HEK293 (cell line): ENCODE measurements around the gene TUBG1.
"Not testable (repeated sequence)": the region's sequence is repeated elsewhere in the genome, so short reads cannot be mapped to it uniquely, and the experiment has no call there.

Experiments
- CTCF ChIA-PET: fragments of 350-600 bp; formaldehyde crosslinking; extraction: SDS; loops from one replicate; lab custom pipeline; 2021; ENCODE audit warnings: antibody characterized with exemption; lab: Yijun Ruan, JAX
- POLR2A ChIA-PET: fragments of 300-600 bp; formaldehyde crosslinking; extraction: SDS; loops from one replicate; lab custom pipeline; 2020; ENCODE audit warnings: antibody characterized with exemption, inconsistent platforms; lab: Yijun Ruan, JAX
- H3K27ac ChIP-seq: fragments of 200-500 bp; sonication (Bioruptor generic); 2 replicates; pipeline ENCODE4 v1.5.1; 2014; ENCODE audit warnings: low read depth, low read length, control low read depth, inconsistent platforms; ENCODE audit errors: extremely low read depth
- H3K36me3 ChIP-seq, 2 experiments: fragments of 200-500 bp in 1 of 2; sonication (Bioruptor generic) in 1 of 2; 1 replicate in 1 of 2; 2 replicates in 1 of 2; pipeline ENCODE4 v1.5.1; 2014 to 2017; ENCODE audit warnings: inconsistent platforms in 2 of 2, low read length in 2 of 2; ENCODE audit not compliant: control insufficient read depth in 2 of 2, insufficient read depth in 1 of 2
- H3K4me1 ChIP-seq: fragments of 200-500 bp; sonication (Bioruptor generic); 2 replicates; pipeline ENCODE4 v1.5.1; 2014; ENCODE audit warnings: mild to moderate bottlenecking, low read length, inconsistent platforms; ENCODE audit not compliant: control insufficient read depth, insufficient read depth
- H3K4me3 ChIP-seq: 2 replicates; pipeline ENCODE4 v1.5.1; 2011; ENCODE audit warnings: low read depth, mild to moderate bottlenecking, control low read depth, low read length, moderate library complexity
- H3K9me3 ChIP-seq: fragments of 200-500 bp; sonication (Bioruptor generic); 2 replicates; pipeline ENCODE4 v1.5.1; 2014; ENCODE audit warnings: low read depth, low read length, inconsistent platforms; ENCODE audit not compliant: control insufficient read depth, insufficient read depth
- REPIN1 ChIP-seq: fragments of 450-650 bp; formaldehyde crosslinking; IDR thresholded peaks from 2 replicates; pipeline ENCODE4 v1.5.1; 2017; ENCODE audit warnings: missing biosample characterization, missing genetic modification characterization, low read depth
- SP3 ChIP-seq: fragments of 450-650 bp; formaldehyde crosslinking; IDR thresholded peaks from 2 replicates; pipeline ENCODE4 v1.5.1; 2016; ENCODE audit warnings: missing biosample characterization, missing genetic modification characterization
- ZBTB8A ChIP-seq: fragments of 450-650 bp; formaldehyde crosslinking; IDR thresholded peaks from 2 replicates; pipeline ENCODE4 v1.5.1; 2016; ENCODE audit warnings: missing biosample characterization, missing genetic modification characterization
- ZNF121 ChIP-seq: fragments of 450-650 bp; formaldehyde crosslinking; IDR thresholded peaks from 2 replicates; pipeline ENCODE4 v1.5.1; 2016; ENCODE audit warnings: missing biosample characterization, missing genetic modification characterization
- ZNF202 ChIP-seq: fragments of 450-650 bp; formaldehyde crosslinking; IDR thresholded peaks from 2 replicates; pipeline ENCODE4 v1.5.1; 2016; ENCODE audit warnings: missing biosample characterization, missing genetic modification characterization, borderline replicate concordance
- ZNF561 ChIP-seq: fragments of 450-650 bp; IDR thresholded peaks from 2 replicates; pipeline ENCODE4 v1.5.1; 2018; ENCODE audit warnings: missing biosample characterization, missing genetic modification characterization, borderline replicate concordance
- ZNF623 ChIP-seq: fragments of 450-650 bp; formaldehyde crosslinking; IDR thresholded peaks from 2 replicates; pipeline ENCODE4 v1.5.1; 2016; ENCODE audit warnings: missing biosample characterization, missing genetic modification characterization
- ZNF658 ChIP-seq: fragments of 450-650 bp; formaldehyde crosslinking; IDR thresholded peaks from 2 replicates; pipeline ENCODE4; 2016; ENCODE audit warnings: missing biosample characterization, missing genetic modification characterization
- ZNF792 ChIP-seq: fragments of 450-650 bp; formaldehyde crosslinking; IDR thresholded peaks from 2 replicates; pipeline ENCODE4 v1.5.1; 2016; ENCODE audit warnings: missing biosample characterization, missing genetic modification characterization
- ZNF837 ChIP-seq: fragments of 450-650 bp; formaldehyde crosslinking; IDR thresholded peaks from 2 replicates; pipeline ENCODE4 v1.5.1; 2016; ENCODE audit warnings: missing biosample characterization, missing genetic modification characterization
- TF ChIP-seq, protein P1 (sequence below): fragments of 450-650 bp; formaldehyde crosslinking; IDR thresholded peaks from 2 replicates; pipeline ENCODE4 v1.5.1; 2016; ENCODE audit warnings: missing biosample characterization, missing genetic modification characterization
- TF ChIP-seq, protein P2 (sequence below): fragments of 450-650 bp; formaldehyde crosslinking; IDR thresholded peaks from 2 replicates; pipeline ENCODE4 v1.5.1; 2016; ENCODE audit warnings: missing biosample characterization, missing genetic modification characterization

The TUBG1 gene

DNA sequence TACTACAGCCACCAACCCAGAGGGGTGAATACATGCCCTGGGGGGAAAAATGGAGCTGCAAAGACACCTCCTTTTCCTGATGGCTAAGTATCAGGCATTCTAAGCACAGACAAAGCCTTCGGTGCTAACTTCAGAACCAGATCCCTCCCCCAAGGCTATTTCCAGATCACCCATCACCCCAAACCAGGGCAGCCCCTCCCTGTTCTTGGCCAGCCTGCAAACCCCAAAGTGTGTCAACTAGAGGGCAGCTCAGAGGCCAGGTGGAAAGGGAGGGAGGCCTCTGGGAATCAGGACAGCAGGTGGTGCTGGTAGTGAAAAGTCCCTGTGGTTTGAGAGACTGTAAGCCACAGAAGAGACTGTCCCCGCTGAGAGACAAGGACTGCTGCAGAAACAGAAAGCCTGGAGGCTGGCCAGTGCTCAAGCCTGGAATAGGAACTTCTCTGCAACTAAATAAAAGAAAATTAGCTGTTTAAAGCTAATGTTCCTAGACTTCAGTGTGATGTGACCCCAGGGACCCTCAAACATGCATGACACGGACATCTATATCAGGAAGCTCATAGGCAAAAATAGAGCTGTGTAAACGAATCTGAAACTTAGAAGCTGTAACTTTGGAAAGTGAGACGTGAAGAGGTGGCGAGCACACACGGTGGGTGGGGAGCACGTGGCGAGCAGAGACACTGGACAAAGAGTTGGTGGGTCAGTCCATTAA is 9.1 kb downstream of the TUBG1 start (continued):
- TF ChIP-seq, protein P1, sequence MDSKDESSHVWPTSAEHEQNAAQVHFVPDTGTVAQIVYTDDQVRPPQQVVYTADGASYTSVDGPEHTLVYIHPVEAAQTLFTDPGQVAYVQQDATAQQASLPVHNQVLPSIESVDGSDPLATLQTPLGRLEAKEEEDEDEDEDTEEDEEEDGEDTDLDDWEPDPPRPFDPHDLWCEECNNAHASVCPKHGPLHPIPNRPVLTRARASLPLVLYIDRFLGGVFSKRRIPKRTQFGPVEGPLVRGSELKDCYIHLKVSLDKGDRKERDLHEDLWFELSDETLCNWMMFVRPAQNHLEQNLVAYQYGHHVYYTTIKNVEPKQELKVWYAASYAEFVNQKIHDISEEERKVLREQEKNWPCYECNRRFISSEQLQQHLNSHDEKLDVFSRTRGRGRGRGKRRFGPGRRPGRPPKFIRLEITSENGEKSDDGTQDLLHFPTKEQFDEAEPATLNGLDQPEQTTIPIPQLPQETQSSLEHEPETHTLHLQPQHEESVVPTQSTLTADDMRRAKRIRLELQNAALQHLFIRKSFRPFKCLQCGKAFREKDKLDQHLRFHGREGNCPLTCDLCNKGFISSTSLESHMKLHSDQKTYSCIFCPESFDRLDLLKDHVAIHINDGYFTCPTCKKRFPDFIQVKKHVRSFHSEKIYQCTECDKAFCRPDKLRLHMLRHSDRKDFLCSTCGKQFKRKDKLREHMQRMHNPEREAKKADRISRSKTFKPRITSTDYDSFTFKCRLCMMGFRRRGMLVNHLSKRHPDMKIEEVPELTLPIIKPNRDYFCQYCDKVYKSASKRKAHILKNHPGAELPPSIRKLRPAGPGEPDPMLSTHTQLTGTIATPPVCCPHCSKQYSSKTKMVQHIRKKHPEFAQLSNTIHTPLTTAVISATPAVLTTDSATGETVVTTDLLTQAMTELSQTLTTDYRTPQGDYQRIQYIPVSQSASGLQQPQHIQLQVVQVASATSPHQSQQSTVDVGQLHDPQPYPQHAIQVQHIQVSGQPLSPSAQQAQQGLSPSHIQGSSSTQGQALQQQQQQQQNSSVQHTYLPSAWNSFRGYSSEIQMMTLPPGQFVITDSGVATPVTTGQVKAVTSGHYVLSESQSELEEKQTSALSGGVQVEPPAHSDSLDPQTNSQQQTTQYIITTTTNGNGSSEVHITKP (tag by site-specific recombination): peak; percentile 87

- TF ChIP-seq ZNF121: peak; percentile 30; the same call in 1 of the 2 replicates
- not testable (repeated sequence) for H3K9me3 ChIP-seq, H3K4me3 ChIP-seq, H3K36me3 ChIP-seq, H3K27ac ChIP-seq, H3K4me1 ChIP-seq
- CTCF ChIA-PET: interaction anchor here (0.6 to 2.0 kb wide), 6 partner anchors 8 to 480 kb away, joined by 3 to 5 read pairs (median 4); no protein-coding TSS in a partner anchor
- POLR2A ChIA-PET: interaction anchor here (0.6 to 1.0 kb wide), 2 partner anchors 13 to 17 kb away, joined by 4 read pairs; partner anchors contain the start of genes RETREG3 and TUBG1
Measured at GRCh38 chr17:42621987-42622386, 12.5 kb downstream of the TUBG1 start.

DNA sequence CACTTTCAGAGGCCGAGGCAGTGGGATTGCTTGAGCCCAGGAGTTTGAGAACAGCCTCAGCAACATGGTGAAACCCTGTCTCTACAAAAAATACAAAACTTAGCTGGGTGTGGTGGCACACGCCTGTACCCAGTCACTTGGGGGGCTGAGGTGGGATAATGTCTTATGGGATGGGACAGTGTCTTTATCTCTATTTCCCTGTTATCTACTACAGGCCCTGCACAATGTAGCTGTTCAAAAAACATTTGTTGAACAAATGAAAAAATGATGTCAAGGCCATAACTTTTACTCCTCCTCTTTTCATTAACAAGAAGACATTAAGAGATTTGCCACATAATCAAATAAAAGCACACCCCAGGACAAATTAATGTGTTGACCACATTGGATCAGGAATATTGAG is 13.8 kb downstream of the TUBG1 start:
- H3K27ac ChIP-seq: no peak overlapping the region
- ChIA-PET CTCF (interaction anchor here (1.0 to 1.5 kb wide), 7 partner anchors 10 to 201 kb away, joined by 3 to 6 read pairs (median 4); partner anchors contain the start of genes BECN1 and PLEKHH3), POLR2A (interaction anchor here (0.6 to 2.0 kb wide), 4 partner anchors 10 to 217 kb away, joined by 3 to 12 read pairs (median 3); partner anchors contain the start of genes RETREG3 and TUBG1)
- H3K9me3 ChIP-seq: no peaks in the 10 kb centered on the region
- TF ChIP-seq SP3: no peak
- TF ChIP-seq ZNF658 (tag by site-specific recombination): no peak
- no peak for TF ChIP-seq ZNF623
- no peak for TF ChIP-seq ZNF792 (tag by site-specific recombination)
- no peak for TF ChIP-seq ZNF837
- TF ChIP-seq ZNF202 (tag by site-specific recombination): no peak
- TF ChIP-seq ZBTB8A: no peak
- TF ChIP-seq, protein P2, sequence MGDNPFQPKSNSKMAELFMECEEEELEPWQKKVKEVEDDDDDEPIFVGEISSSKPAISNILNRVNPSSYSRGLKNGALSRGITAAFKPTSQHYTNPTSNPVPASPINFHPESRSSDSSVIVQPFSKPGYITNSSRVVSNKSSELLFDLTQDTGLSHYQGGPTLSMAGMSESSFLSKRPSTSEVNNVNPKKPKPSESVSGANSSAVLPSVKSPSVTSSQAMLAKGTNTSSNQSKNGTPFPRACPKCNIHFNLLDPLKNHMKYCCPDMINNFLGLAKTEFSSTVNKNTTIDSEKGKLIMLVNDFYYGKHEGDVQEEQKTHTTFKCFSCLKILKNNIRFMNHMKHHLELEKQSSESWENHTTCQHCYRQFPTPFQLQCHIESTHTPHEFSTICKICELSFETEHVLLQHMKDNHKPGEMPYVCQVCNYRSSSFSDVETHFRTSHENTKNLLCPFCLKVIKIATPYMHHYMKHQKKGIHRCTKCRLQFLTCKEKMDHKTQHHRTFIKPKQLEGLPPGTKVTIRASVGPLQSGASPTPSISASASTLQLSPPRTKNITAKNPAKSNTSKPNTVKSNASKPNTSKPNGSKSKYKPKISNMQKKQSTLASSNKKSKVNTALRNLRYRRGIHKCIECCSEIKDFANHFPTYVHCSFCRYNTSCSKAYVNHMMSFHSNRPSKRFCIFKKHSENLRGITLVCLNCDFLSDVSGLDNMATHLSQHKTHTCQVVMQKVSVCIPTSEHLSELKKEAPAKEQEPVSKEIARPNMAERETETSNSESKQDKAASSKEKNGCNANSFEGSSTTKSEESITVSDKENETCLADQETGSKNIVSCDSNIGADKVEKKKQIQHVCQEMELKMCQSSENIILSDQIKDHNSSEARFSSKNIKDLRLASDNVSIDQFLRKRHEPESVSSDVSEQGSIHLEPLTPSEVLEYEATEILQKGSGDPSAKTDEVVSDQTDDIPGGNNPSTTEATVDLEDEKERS (tag by site-specific recombination): no peak
- no peak for TF ChIP-seq ZNF561 (tag by site-specific recombination)
- TF ChIP-seq REPIN1 (tag by site-specific recombination): no peak
- H3K36me3 ChIP-seq: no peaks in the 10 kb centered on the region
- H3K4me3 ChIP-seq: no peak overlapping the region
- no peaks in the 10 kb centered on the region for H3K4me1 ChIP-seq
